ENCODE results near the gene PHETA2. TPM values are rescaled to one million over a fixed set of nuclear protein-coding genes. Genes with fewer than 3 reads are reported as not detected.
"Not testable (repeated sequence)": the region's sequence is repeated elsewhere in the genome, so short reads cannot be mapped to it uniquely, and the experiment has no call there.

The PHETA2 gene
- total RNA-seq, 1 donor from 2014 or later: 5.2 TPM

DNA sequence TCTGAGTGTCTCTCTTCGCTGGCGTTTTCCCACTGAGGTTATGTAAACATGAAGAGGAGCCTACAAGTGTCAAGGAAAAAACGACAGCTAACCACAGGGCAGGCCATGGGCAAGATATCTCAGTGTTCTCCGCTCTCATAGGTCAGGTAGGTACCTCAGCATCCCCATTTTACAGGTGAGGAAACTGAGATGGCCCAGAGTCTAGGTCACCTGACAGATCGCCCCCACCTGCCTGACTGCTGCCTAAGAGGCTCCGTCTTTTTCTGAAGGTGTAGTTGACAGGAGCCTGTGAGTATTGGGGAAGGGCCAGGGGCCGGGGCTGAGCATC, 17.4 kb downstream of the PHETA2 start:
- H3K36me3 Mint-ChIP-seq (ENCODE audit: insufficient read depth): peaks cover 12% of the 10 kb centered on the region
- peak overlapping the region; percentile 98 for H3K4me3 Mint-ChIP-seq (ENCODE audit: low read depth)
- H3K9me3 Mint-ChIP-seq (ENCODE audit: low read depth): no peaks in the 10 kb centered on the region
- H3K27me3 Mint-ChIP-seq: no peaks in the 10 kb centered on the region
- no peak for DNase-seq (ENCODE audit: low spot score, unreplicated experiment)
- TF ChIP-seq, protein P1, sequence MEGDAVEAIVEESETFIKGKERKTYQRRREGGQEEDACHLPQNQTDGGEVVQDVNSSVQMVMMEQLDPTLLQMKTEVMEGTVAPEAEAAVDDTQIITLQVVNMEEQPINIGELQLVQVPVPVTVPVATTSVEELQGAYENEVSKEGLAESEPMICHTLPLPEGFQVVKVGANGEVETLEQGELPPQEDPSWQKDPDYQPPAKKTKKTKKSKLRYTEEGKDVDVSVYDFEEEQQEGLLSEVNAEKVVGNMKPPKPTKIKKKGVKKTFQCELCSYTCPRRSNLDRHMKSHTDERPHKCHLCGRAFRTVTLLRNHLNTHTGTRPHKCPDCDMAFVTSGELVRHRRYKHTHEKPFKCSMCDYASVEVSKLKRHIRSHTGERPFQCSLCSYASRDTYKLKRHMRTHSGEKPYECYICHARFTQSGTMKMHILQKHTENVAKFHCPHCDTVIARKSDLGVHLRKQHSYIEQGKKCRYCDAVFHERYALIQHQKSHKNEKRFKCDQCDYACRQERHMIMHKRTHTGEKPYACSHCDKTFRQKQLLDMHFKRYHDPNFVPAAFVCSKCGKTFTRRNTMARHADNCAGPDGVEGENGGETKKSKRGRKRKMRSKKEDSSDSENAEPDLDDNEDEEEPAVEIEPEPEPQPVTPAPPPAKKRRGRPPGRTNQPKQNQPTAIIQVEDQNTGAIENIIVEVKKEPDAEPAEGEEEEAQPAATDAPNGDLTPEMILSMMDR (IDR thresholded peaks at IDR 0.05; ENCODE audit: unreplicated experiment): no peak
- H3K27ac Mint-ChIP-seq: peak overlapping the region; percentile 100
- H3K4me1 Mint-ChIP-seq (ENCODE audit: low read depth): peaks cover 5% of the 10 kb centered on the region

DNA sequence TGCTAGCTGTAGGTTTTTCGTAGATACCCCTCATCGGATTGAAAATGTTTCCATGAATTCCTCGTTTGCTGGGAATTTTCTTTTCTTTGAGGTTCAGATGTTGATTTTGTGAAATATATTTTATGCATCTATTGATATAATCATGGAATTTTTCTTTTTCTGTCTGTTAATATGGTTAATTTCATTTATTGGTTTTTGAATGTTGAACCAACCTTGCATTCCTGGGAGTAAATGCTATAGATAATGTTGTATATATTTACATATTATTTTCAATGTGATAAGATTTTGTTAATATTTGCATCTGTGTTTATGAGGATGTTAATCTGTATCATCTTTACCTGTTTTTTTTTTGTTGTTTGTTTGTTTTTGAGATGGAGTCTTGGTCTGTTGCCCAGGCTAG, 27.2 kb downstream of the PHETA2 start:
- DNase-seq (ENCODE audit: low spot score, unreplicated experiment): no peak
- Mint-ChIP-seq H3K36me3 (ENCODE audit: insufficient read depth) (peaks cover 20% of the 10 kb centered on the region), H3K27ac (no peak overlapping the region), H3K4me1 (ENCODE audit: low read depth) (no peaks in the 10 kb centered on the region), H3K4me3 (ENCODE audit: low read depth) (no peak overlapping the region), H3K27me3 (no peaks in the 10 kb centered on the region), H3K9me3 (ENCODE audit: low read depth) (peaks cover 18% of the 10 kb centered on the region)
- TF ChIP-seq, protein P1 (IDR thresholded peaks at IDR 0.05; ENCODE audit: unreplicated experiment): no peak

DNA sequence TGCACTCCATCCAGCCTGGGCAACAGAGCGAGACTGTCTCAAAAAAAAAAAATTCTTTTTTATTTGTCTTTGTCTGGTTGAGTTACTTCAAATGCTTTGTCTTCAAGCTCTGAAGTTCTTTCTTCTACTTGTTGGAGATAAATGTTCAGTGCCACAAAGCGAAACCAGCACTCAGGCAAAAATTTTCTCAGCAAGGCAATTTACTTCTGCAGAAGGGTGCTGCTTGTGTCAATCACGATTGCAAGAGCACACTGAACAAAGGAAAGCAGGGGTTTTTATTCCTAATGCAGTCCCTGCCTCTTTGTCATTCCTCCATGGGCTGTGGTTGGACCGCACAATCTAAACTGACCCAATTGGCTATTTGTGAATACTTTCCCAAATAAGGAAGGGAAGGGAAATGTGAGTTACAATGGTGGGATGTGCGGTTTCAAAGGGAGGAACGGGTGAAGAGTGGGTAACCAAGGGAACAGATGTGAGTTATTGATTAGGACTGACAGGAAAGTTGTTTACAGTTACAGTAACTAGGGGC, 30.3 kb downstream of the PHETA2 start:
- H3K4me3 Mint-ChIP-seq (ENCODE audit: low read depth); H3K4me1 Mint-ChIP-seq (ENCODE audit: low read depth); DNase-seq (ENCODE audit: low spot score, unreplicated experiment); H3K27ac Mint-ChIP-seq: not testable (repeated sequence)
- Mint-ChIP-seq H3K36me3 (ENCODE audit: insufficient read depth) (peaks cover 18% of the 10 kb centered on the region), H3K27me3 (peaks cover 11% of the 10 kb centered on the region), H3K9me3 (ENCODE audit: low read depth) (peaks cover 15% of the 10 kb centered on the region)

DNA sequence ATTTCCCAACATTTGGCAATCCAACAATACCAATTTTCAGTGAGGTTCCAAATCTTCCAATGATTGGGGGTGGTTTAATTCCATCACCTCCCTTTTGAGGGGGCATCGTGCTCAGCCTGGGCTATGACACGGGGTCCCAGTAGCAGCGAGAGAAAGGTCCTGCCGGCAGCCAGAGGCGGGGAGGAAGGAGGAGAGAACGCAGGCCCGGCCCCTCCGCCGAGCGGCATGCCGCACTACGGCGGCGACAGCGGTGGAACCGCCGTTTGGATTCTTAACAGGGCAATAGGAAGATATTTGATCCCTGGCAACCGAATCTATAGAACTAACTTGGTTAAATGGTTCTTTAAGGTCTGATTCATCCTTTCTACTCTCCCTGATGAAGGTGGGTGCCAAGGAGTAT, 34.8 kb downstream of the PHETA2 start:
- Mint-ChIP-seq H3K4me3 (ENCODE audit: low read depth) (no peak overlapping the region), H3K4me1 (ENCODE audit: low read depth) (peaks cover 7% of the 10 kb centered on the region), H3K27ac (no peak overlapping the region), H3K36me3 (ENCODE audit: insufficient read depth) (peaks cover 3% of the 10 kb centered on the region), H3K9me3 (ENCODE audit: low read depth) (peaks cover 4% of the 10 kb centered on the region), H3K27me3 (peaks cover 13% of the 10 kb centered on the region)
- no peak for DNase-seq (ENCODE audit: low spot score, unreplicated experiment)
- TF ChIP-seq, protein P1 (IDR thresholded peaks at IDR 0.05; ENCODE audit: unreplicated experiment): no peak

GRCh38 chr22:42111798-42112197, 37.8 kb downstream of the PHETA2 start:
- Mint-ChIP-seq H3K36me3 (ENCODE audit: insufficient read depth) (peaks cover 6% of the 10 kb centered on the region), H3K4me1 (ENCODE audit: low read depth) (peaks cover 7% of the 10 kb centered on the region), H3K27me3 (peaks cover 13% of the 10 kb centered on the region), H3K27ac (no peak overlapping the region), H3K9me3 (ENCODE audit: low read depth) (peaks cover 12% of the 10 kb centered on the region), H3K4me3 (ENCODE audit: low read depth) (no peak overlapping the region)
- DNase-seq (ENCODE audit: low spot score, unreplicated experiment): no peak
- TF ChIP-seq, protein P1 (IDR thresholded peaks at IDR 0.05; ENCODE audit: unreplicated experiment): no peak

- not testable (repeated sequence) for H3K36me3 Mint-ChIP-seq (ENCODE audit: insufficient read depth); H3K27ac Mint-ChIP-seq; H3K4me1 Mint-ChIP-seq (ENCODE audit: low read depth); H3K4me3 Mint-ChIP-seq (ENCODE audit: low read depth); DNase-seq (ENCODE audit: low spot score, unreplicated experiment)
- Mint-ChIP-seq H3K9me3 (ENCODE audit: low read depth) (peaks cover 12% of the 10 kb centered on the region), H3K27me3 (peaks cover 13% of the 10 kb centered on the region)
- TF ChIP-seq, protein P1 (IDR thresholded peaks at IDR 0.05; ENCODE audit: unreplicated experiment): peak; percentile 33
Measured at GRCh38 chr22:42112793-42113192, 38.7 kb downstream of the PHETA2 start.
